ENCODE results near the gene TMPRSS4.
"Not testable (repeated sequence)": the region's sequence is repeated elsewhere in the genome, so short reads cannot be mapped to it uniquely, and the experiment has no call there.

TMPRSS4 gene

DNA sequence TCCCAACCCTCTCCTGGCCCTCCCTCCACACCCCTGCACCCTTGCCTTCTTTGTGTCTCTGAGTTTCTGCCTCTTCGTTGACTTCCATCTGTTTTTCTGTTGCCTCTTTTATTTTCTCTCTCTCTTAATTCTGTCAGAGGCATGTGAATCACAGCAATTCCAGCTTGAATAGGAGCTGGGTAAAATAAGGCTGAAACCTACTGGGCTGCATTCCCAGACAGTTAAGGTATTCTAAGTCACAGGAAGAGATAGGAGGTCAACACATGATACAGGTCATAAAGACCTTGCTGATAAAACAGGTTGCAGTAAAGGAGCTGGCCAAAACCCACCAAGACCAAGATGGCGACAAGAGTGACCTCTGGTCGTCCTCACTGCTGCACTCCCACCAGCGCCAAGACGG, 14.2 kb upstream of the TMPRSS4 start:
- not testable (repeated sequence) for DNase-seq

DNA sequence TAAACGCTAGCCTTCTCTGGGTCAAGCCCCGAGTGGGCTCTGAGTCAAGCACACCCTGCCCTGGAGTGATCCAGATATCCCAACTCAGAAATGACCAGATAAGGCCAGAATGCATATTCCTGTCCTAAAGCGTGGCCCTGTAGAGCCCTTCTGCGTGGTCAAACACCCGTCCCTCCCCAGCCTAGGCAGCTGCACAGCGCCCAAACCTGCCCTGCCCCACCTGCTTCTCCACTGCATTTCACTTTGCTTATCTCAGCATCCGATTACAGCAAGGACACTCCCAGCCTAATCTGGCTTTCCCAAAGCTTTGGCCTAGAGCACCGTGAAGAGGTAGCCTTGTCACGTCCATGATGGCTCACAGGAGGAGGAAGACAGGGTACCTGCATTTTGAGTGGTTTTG, 11.9 kb upstream of the TMPRSS4 start:
- no peaks in the 10 kb centered on the region for H3K36me3 ChIP-seq (ENCODE audit: control insufficient read depth, insufficient read depth, low read length)
- no peak for DNase-seq
- H3K9me3 ChIP-seq (ENCODE audit: control insufficient read depth, low read length) = no peaks in the 10 kb centered on the region
- H3K4me3 ChIP-seq (ENCODE audit: insufficient read depth, low read depth, low read length, poor library complexity, severe bottlenecking) = no peak overlapping the region
- no peaks in the 10 kb centered on the region for H3K4me1 ChIP-seq (ENCODE audit: control insufficient read depth, insufficient read depth, low read length, poor library complexity, severe bottlenecking)
- no peaks in the 10 kb centered on the region for H3K27me3 ChIP-seq (replicated peaks; ENCODE audit: control insufficient read depth, insufficient read depth, low read length, poor library complexity, severe bottlenecking)
- no peak overlapping the region for H3K27ac ChIP-seq (ENCODE audit: insufficient read depth, low read length, poor library complexity, severe bottlenecking)

More for the DNA sequence above, 14.2 kb upstream of the TMPRSS4 start:
- H3K4me1 ChIP-seq (ENCODE audit: control insufficient read depth, insufficient read depth, low read length, poor library complexity, severe bottlenecking); H3K27ac ChIP-seq (ENCODE audit: insufficient read depth, low read length, poor library complexity, severe bottlenecking); H3K27me3 ChIP-seq (replicated peaks; ENCODE audit: control insufficient read depth, insufficient read depth, low read length, poor library complexity, severe bottlenecking); H3K9me3 ChIP-seq (ENCODE audit: control insufficient read depth, low read length); H3K36me3 ChIP-seq (ENCODE audit: control insufficient read depth, insufficient read depth, low read length); H3K4me3 ChIP-seq (ENCODE audit: insufficient read depth, low read depth, low read length, poor library complexity, severe bottlenecking): not testable (repeated sequence)

- no peaks in the 10 kb centered on the region for H3K27me3 ChIP-seq (replicated peaks; ENCODE audit: control insufficient read depth, insufficient read depth, low read length, poor library complexity, severe bottlenecking)
- no peak for DNase-seq
- H3K9me3 ChIP-seq (ENCODE audit: control insufficient read depth, low read length) = no peaks in the 10 kb centered on the region
- H3K4me3 ChIP-seq (ENCODE audit: insufficient read depth, low read depth, low read length, poor library complexity, severe bottlenecking) = no peak overlapping the region
- no peaks in the 10 kb centered on the region for H3K4me1 ChIP-seq (ENCODE audit: control insufficient read depth, insufficient read depth, low read length, poor library complexity, severe bottlenecking)
- no peak overlapping the region for H3K27ac ChIP-seq (ENCODE audit: insufficient read depth, low read length, poor library complexity, severe bottlenecking)
- no peaks in the 10 kb centered on the region for H3K36me3 ChIP-seq (ENCODE audit: control insufficient read depth, insufficient read depth, low read length)
Observed at GRCh38 chr11:118065384-118065783, 11.5 kb upstream of the TMPRSS4 start.

DNA sequence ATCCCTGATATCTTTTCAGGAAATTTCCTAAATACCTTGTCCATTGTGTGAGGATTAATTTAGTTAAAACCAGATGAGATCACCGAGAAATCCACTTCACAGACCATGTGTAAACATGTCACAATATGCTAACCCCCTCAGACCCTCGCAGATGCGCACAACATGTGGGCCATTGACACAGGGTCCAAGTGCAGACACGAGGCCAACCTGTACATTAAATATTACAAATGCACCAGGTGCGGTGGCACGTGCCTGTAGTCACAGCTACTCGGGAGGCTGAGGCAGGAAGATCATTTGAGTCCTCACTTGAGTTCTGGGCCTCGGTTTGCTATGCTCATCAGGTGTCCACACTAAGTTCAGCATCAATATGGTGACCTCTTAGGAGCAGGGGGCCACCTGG, 9.9 kb upstream of the TMPRSS4 start:
- DNase-seq = no peak
- no peaks in the 10 kb centered on the region for H3K27me3 ChIP-seq (replicated peaks; ENCODE audit: control insufficient read depth, insufficient read depth, low read length, poor library complexity, severe bottlenecking)
- H3K9me3 ChIP-seq (ENCODE audit: control insufficient read depth, low read length) = no peaks in the 10 kb centered on the region
- H3K36me3 ChIP-seq (ENCODE audit: control insufficient read depth, insufficient read depth, low read length) = no peaks in the 10 kb centered on the region
- H3K27ac ChIP-seq (ENCODE audit: insufficient read depth, low read length, poor library complexity, severe bottlenecking) = no peak overlapping the region
- no peaks in the 10 kb centered on the region for H3K4me1 ChIP-seq (ENCODE audit: control insufficient read depth, insufficient read depth, low read length, poor library complexity, severe bottlenecking)
- H3K4me3 ChIP-seq (ENCODE audit: insufficient read depth, low read depth, low read length, poor library complexity, severe bottlenecking) = no peak overlapping the region

GRCh38 chr11:118068206-118068944, 8.5 kb upstream of the TMPRSS4 start:
- no peaks in the 10 kb centered on the region for H3K4me1 ChIP-seq (ENCODE audit: control insufficient read depth, insufficient read depth, low read length, poor library complexity, severe bottlenecking)
- no peaks in the 10 kb centered on the region for H3K9me3 ChIP-seq (ENCODE audit: control insufficient read depth, low read length)
- H3K27ac ChIP-seq (ENCODE audit: insufficient read depth, low read length, poor library complexity, severe bottlenecking) = no peak overlapping the region
- no peak for DNase-seq
- H3K4me3 ChIP-seq (ENCODE audit: insufficient read depth, low read depth, low read length, poor library complexity, severe bottlenecking) = no peak overlapping the region
- no peaks in the 10 kb centered on the region for H3K36me3 ChIP-seq (ENCODE audit: control insufficient read depth, insufficient read depth, low read length)
- H3K27me3 ChIP-seq (replicated peaks; ENCODE audit: control insufficient read depth, insufficient read depth, low read length, poor library complexity, severe bottlenecking) = no peaks in the 10 kb centered on the region

- H3K27ac ChIP-seq (ENCODE audit: insufficient read depth, low read length, poor library complexity, severe bottlenecking) = no peak overlapping the region
- no peaks in the 10 kb centered on the region for H3K9me3 ChIP-seq (ENCODE audit: control insufficient read depth, low read length)
- H3K36me3 ChIP-seq (ENCODE audit: control insufficient read depth, insufficient read depth, low read length) = no peaks in the 10 kb centered on the region
- no peak overlapping the region for H3K4me3 ChIP-seq (ENCODE audit: insufficient read depth, low read depth, low read length, poor library complexity, severe bottlenecking)
- no peaks in the 10 kb centered on the region for H3K4me1 ChIP-seq (ENCODE audit: control insufficient read depth, insufficient read depth, low read length, poor library complexity, severe bottlenecking)
- no peaks in the 10 kb centered on the region for H3K27me3 ChIP-seq (replicated peaks; ENCODE audit: control insufficient read depth, insufficient read depth, low read length, poor library complexity, severe bottlenecking)
- no peak for DNase-seq
Observed at GRCh38 chr11:118068945-118069612, 7.8 kb upstream of the TMPRSS4 start.

GRCh38 chr11:118071416-118072030, 5.4 kb upstream of the TMPRSS4 start:
- no peak for DNase-seq
- Histone ChIP-seq H3K4me3 (ENCODE audit: insufficient read depth, low read depth, low read length, poor library complexity, severe bottlenecking) (no peak overlapping the region), H3K36me3 (ENCODE audit: control insufficient read depth, insufficient read depth, low read length) (no peaks in the 10 kb centered on the region)

GRCh38 chr11:118073554-118073953, 3.3 kb upstream of the TMPRSS4 start:
- H3K27ac ChIP-seq (ENCODE audit: insufficient read depth, low read length, poor library complexity, severe bottlenecking) = no peak overlapping the region
- no peaks in the 10 kb centered on the region for H3K36me3 ChIP-seq (ENCODE audit: control insufficient read depth, insufficient read depth, low read length)
- no peak for DNase-seq
- H3K4me3 ChIP-seq (ENCODE audit: insufficient read depth, low read depth, low read length, poor library complexity, severe bottlenecking) = no peak overlapping the region
- no peaks in the 10 kb centered on the region for H3K4me1 ChIP-seq (ENCODE audit: control insufficient read depth, insufficient read depth, low read length, poor library complexity, severe bottlenecking)
- no peaks in the 10 kb centered on the region for H3K27me3 ChIP-seq (replicated peaks; ENCODE audit: control insufficient read depth, insufficient read depth, low read length, poor library complexity, severe bottlenecking)
- no peaks in the 10 kb centered on the region for H3K9me3 ChIP-seq (ENCODE audit: control insufficient read depth, low read length)

More at GRCh38 chr11:118071416-118072030, 5.4 kb upstream of the TMPRSS4 start:
- no peaks in the 10 kb centered on the region for H3K9me3 ChIP-seq (ENCODE audit: control insufficient read depth, low read length)
- H3K27me3 ChIP-seq (replicated peaks; ENCODE audit: control insufficient read depth, insufficient read depth, low read length, poor library complexity, severe bottlenecking) = no peaks in the 10 kb centered on the region
- H3K27ac ChIP-seq (ENCODE audit: insufficient read depth, low read length, poor library complexity, severe bottlenecking) = no peak overlapping the region
- no peaks in the 10 kb centered on the region for H3K4me1 ChIP-seq (ENCODE audit: control insufficient read depth, insufficient read depth, low read length, poor library complexity, severe bottlenecking)

DNA sequence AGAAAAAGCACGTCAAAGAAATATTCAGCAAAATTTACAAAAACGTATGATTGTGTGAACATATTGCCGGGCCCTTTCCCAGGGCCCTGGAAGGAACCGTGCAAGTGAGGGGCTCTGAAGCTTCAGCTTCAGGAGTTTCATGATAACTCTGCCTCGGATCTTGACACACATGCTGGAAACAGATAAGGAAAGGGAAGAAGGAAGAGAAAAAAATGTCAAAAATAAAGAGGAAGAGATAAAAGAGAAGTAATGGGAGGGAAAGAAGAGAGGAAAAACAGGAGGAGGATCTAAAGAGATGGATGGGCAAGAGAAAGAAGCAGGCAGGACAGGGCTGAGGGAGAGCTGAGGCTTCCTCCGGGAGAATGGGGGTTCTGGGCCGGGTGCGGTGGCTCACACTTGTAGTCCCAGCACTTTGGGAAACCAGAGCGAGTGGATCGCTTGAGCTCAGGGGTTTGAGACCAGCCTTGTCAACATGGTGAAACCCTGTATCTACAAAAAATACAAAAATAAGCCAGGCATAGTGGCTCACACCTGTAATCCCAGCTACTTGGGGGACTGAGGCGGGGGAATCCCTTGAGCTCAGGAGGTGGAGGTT, 2.7 kb upstream of the TMPRSS4 start:
- H3K4me3 ChIP-seq (ENCODE audit: insufficient read depth, low read depth, low read length, poor library complexity, severe bottlenecking) = no peak overlapping the region
- no peaks in the 10 kb centered on the region for H3K4me1 ChIP-seq (ENCODE audit: control insufficient read depth, insufficient read depth, low read length, poor library complexity, severe bottlenecking)
- H3K36me3 ChIP-seq (ENCODE audit: control insufficient read depth, insufficient read depth, low read length) = no peaks in the 10 kb centered on the region
- H3K9me3 ChIP-seq (ENCODE audit: control insufficient read depth, low read length) = no peaks in the 10 kb centered on the region
- no peak overlapping the region for H3K27ac ChIP-seq (ENCODE audit: insufficient read depth, low read length, poor library complexity, severe bottlenecking)
- H3K27me3 ChIP-seq (replicated peaks; ENCODE audit: control insufficient read depth, insufficient read depth, low read length, poor library complexity, severe bottlenecking) = no peaks in the 10 kb centered on the region
- no peak for DNase-seq

DNA sequence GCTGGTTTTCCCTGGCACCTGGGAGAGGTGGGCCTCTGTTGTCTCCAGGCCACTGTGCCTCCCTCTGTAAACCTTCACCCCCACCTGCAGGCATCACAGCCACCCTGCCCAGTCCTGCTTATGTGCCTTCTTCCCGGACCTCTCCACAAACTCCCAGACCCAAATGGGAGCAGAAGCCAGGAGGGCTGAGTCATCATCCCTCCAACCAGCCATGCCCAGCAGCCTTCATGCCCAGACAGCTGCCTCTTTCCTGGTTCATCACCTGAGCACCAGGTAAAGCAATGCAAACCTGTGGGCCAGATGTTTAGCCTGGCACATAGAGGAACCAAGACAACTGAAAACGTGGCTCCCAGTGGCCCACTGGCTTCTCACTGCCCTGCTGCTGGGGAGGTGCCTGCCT, 2.1 kb upstream of the TMPRSS4 start:
- Histone ChIP-seq H3K36me3 (ENCODE audit: control insufficient read depth, insufficient read depth, low read length) (no peaks in the 10 kb centered on the region), H3K27me3 (replicated peaks; ENCODE audit: control insufficient read depth, insufficient read depth, low read length, poor library complexity, severe bottlenecking) (no peaks in the 10 kb centered on the region), H3K4me1 (ENCODE audit: control insufficient read depth, insufficient read depth, low read length, poor library complexity, severe bottlenecking) (no peaks in the 10 kb centered on the region), H3K27ac (ENCODE audit: insufficient read depth, low read length, poor library complexity, severe bottlenecking) (no peak overlapping the region), H3K9me3 (ENCODE audit: control insufficient read depth, low read length) (no peaks in the 10 kb centered on the region), H3K4me3 (ENCODE audit: insufficient read depth, low read depth, low read length, poor library complexity, severe bottlenecking) (no peak overlapping the region)
- no peak for DNase-seq
